ENCODE results near the gene TP53TG3. TPM values are rescaled to one million over a fixed set of nuclear protein-coding genes. Genes with fewer than 3 reads are reported as not detected.
"Not testable (repeated sequence)": the region's sequence is repeated elsewhere in the genome, so short reads cannot be mapped to it uniquely, and the experiment has no call there.

Gene TP53TG3
- polyA plus RNA-seq (not detected in 2 replicates), polyA minus RNA-seq (not detected in 2 replicates)

GRCh38 chr16:32676065-32676464 lies at the start of gene TP53TG3:
Gene TP53TG3 (minus strand): TSS chr16:32676165. CDS start chr16:32676097, 68 bp downstream.
- H3F3A ChIP-seq (ENCODE audit: insufficient read depth, low read length, poor library complexity, severe bottlenecking); H3K36me3 ChIP-seq (ENCODE audit: insufficient read depth, low read length); H3K79me2 ChIP-seq (replicated peaks; ENCODE audit: insufficient read depth, low read length); H3K27ac ChIP-seq (ENCODE audit: low read length); H3K27me3 ChIP-seq (ENCODE audit: insufficient read depth, low read depth, low read length); H3K9ac ChIP-seq (ENCODE audit: low read length); H2AFZ ChIP-seq (ENCODE audit: low read depth, low read length); H3K9me2 ChIP-seq (ENCODE audit: insufficient read depth, low read length); H3K4me2 ChIP-seq (ENCODE audit: low read length); H3K4me3 ChIP-seq (ENCODE audit: low read length); H3K9me3 ChIP-seq (ENCODE audit: low read length); H4K20me1 ChIP-seq (ENCODE audit: insufficient read depth): not testable (repeated sequence)

GRCh38 chr16:32650876-32651275 lies 25.1 kb downstream of the TP53TG3 start:
- H3K79me2 ChIP-seq (replicated peaks; ENCODE audit: insufficient read depth, low read length); H3K9me3 ChIP-seq (ENCODE audit: low read length); H3K4me2 ChIP-seq (ENCODE audit: low read length); H3K4me3 ChIP-seq (ENCODE audit: low read length); H3K9me2 ChIP-seq (ENCODE audit: insufficient read depth, low read length); H2AFZ ChIP-seq (ENCODE audit: low read depth, low read length); H3K36me3 ChIP-seq (ENCODE audit: insufficient read depth, low read length); H4K20me1 ChIP-seq (ENCODE audit: insufficient read depth); H3F3A ChIP-seq (ENCODE audit: insufficient read depth, low read length, poor library complexity, severe bottlenecking); H3K27me3 ChIP-seq (ENCODE audit: insufficient read depth, low read depth, low read length); H3K27ac ChIP-seq (ENCODE audit: low read length); H3K9ac ChIP-seq (ENCODE audit: low read length): not testable (repeated sequence)

GRCh38 chr16:32647562-32647961 lies 28.4 kb downstream of the TP53TG3 start:
- H3K9me3 ChIP-seq (ENCODE audit: low read length); H4K20me1 ChIP-seq (ENCODE audit: insufficient read depth); H2AFZ ChIP-seq (ENCODE audit: low read depth, low read length); H3K4me3 ChIP-seq (ENCODE audit: low read length); H3K79me2 ChIP-seq (replicated peaks; ENCODE audit: insufficient read depth, low read length); H3K9ac ChIP-seq (ENCODE audit: low read length); H3F3A ChIP-seq (ENCODE audit: insufficient read depth, low read length, poor library complexity, severe bottlenecking); H3K36me3 ChIP-seq (ENCODE audit: insufficient read depth, low read length); H3K27ac ChIP-seq (ENCODE audit: low read length); H3K4me2 ChIP-seq (ENCODE audit: low read length); H3K27me3 ChIP-seq (ENCODE audit: insufficient read depth, low read depth, low read length); H3K9me2 ChIP-seq (ENCODE audit: insufficient read depth, low read length): not testable (repeated sequence)

- not testable (repeated sequence) for H3K9ac ChIP-seq (ENCODE audit: low read length)
Observed at GRCh38 chr16:32646780-32647179, 29.2 kb downstream of the TP53TG3 start.

GRCh38 chr16:32646177-32646576 lies 29.8 kb downstream of the TP53TG3 start:
- H3K27ac ChIP-seq (ENCODE audit: low read length); H3K36me3 ChIP-seq (ENCODE audit: insufficient read depth, low read length); H3F3A ChIP-seq (ENCODE audit: insufficient read depth, low read length, poor library complexity, severe bottlenecking); H3K4me3 ChIP-seq (ENCODE audit: low read length); H3K4me2 ChIP-seq (ENCODE audit: low read length); H2AFZ ChIP-seq (ENCODE audit: low read depth, low read length); H3K27me3 ChIP-seq (ENCODE audit: insufficient read depth, low read depth, low read length); H4K20me1 ChIP-seq (ENCODE audit: insufficient read depth); H3K9me2 ChIP-seq (ENCODE audit: insufficient read depth, low read length); H3K9me3 ChIP-seq (ENCODE audit: low read length); H3K79me2 ChIP-seq (replicated peaks; ENCODE audit: insufficient read depth, low read length); H3K9ac ChIP-seq (ENCODE audit: low read length): not testable (repeated sequence)

More at GRCh38 chr16:32646780-32647179, 29.2 kb downstream of the TP53TG3 start:
- not testable (repeated sequence) for H4K20me1 ChIP-seq (ENCODE audit: insufficient read depth); H3K4me2 ChIP-seq (ENCODE audit: low read length); H3K36me3 ChIP-seq (ENCODE audit: insufficient read depth, low read length); H3K27ac ChIP-seq (ENCODE audit: low read length); H3F3A ChIP-seq (ENCODE audit: insufficient read depth, low read length, poor library complexity, severe bottlenecking); H3K27me3 ChIP-seq (ENCODE audit: insufficient read depth, low read depth, low read length); H3K4me3 ChIP-seq (ENCODE audit: low read length); H2AFZ ChIP-seq (ENCODE audit: low read depth, low read length); H3K9me3 ChIP-seq (ENCODE audit: low read length); H3K9me2 ChIP-seq (ENCODE audit: insufficient read depth, low read length); H3K79me2 ChIP-seq (replicated peaks; ENCODE audit: insufficient read depth, low read length)

- H4K20me1 ChIP-seq (ENCODE audit: insufficient read depth); H3K27ac ChIP-seq (ENCODE audit: low read length); H3K9ac ChIP-seq (ENCODE audit: low read length); H2AFZ ChIP-seq (ENCODE audit: low read depth, low read length); H3K4me2 ChIP-seq (ENCODE audit: low read length); H3F3A ChIP-seq (ENCODE audit: insufficient read depth, low read length, poor library complexity, severe bottlenecking); H3K9me3 ChIP-seq (ENCODE audit: low read length); H3K36me3 ChIP-seq (ENCODE audit: insufficient read depth, low read length); H3K4me3 ChIP-seq (ENCODE audit: low read length); H3K79me2 ChIP-seq (replicated peaks; ENCODE audit: insufficient read depth, low read length); H3K9me2 ChIP-seq (ENCODE audit: insufficient read depth, low read length); H3K27me3 ChIP-seq (ENCODE audit: insufficient read depth, low read depth, low read length): not testable (repeated sequence)
Observed at GRCh38 chr16:32645278-32645908, 30.6 kb downstream of the TP53TG3 start.

- not testable (repeated sequence) for H3K9me2 ChIP-seq (ENCODE audit: insufficient read depth, low read length); H3K9ac ChIP-seq (ENCODE audit: low read length); H2AFZ ChIP-seq (ENCODE audit: low read depth, low read length)
Observed at GRCh38 chr16:32644715-32645114, 31.2 kb downstream of the TP53TG3 start.

GRCh38 chr16:32637614-32638013 lies 38.4 kb downstream of the TP53TG3 start:
- H3K27me3 ChIP-seq (ENCODE audit: insufficient read depth, low read depth, low read length); H3K79me2 ChIP-seq (replicated peaks; ENCODE audit: insufficient read depth, low read length); H3K27ac ChIP-seq (ENCODE audit: low read length); H3K4me3 ChIP-seq (ENCODE audit: low read length); H2AFZ ChIP-seq (ENCODE audit: low read depth, low read length); H3K4me2 ChIP-seq (ENCODE audit: low read length); H3F3A ChIP-seq (ENCODE audit: insufficient read depth, low read length, poor library complexity, severe bottlenecking); H3K9me2 ChIP-seq (ENCODE audit: insufficient read depth, low read length); H3K9me3 ChIP-seq (ENCODE audit: low read length); H3K9ac ChIP-seq (ENCODE audit: low read length); H4K20me1 ChIP-seq (ENCODE audit: insufficient read depth); H3K36me3 ChIP-seq (ENCODE audit: insufficient read depth, low read length): not testable (repeated sequence)

More at GRCh38 chr16:32644715-32645114, 31.2 kb downstream of the TP53TG3 start:
- H3F3A ChIP-seq (ENCODE audit: insufficient read depth, low read length, poor library complexity, severe bottlenecking); H3K4me3 ChIP-seq (ENCODE audit: low read length); H3K36me3 ChIP-seq (ENCODE audit: insufficient read depth, low read length); H3K4me2 ChIP-seq (ENCODE audit: low read length); H4K20me1 ChIP-seq (ENCODE audit: insufficient read depth); H3K9me3 ChIP-seq (ENCODE audit: low read length); H3K27ac ChIP-seq (ENCODE audit: low read length); H3K27me3 ChIP-seq (ENCODE audit: insufficient read depth, low read depth, low read length); H3K79me2 ChIP-seq (replicated peaks; ENCODE audit: insufficient read depth, low read length): not testable (repeated sequence)
